ENCODE measurements around the gene EXOC3. TPM values are rescaled to one million over a fixed set of nuclear protein-coding genes. Genes with fewer than 3 reads are reported as not detected.
A peak's percentile ranks its signal among the peaks of the same experiment; 100 is the strongest.

The EXOC3 gene
- total RNA-seq, 1 donor from 2014 or later: 47.3 TPM

DNA sequence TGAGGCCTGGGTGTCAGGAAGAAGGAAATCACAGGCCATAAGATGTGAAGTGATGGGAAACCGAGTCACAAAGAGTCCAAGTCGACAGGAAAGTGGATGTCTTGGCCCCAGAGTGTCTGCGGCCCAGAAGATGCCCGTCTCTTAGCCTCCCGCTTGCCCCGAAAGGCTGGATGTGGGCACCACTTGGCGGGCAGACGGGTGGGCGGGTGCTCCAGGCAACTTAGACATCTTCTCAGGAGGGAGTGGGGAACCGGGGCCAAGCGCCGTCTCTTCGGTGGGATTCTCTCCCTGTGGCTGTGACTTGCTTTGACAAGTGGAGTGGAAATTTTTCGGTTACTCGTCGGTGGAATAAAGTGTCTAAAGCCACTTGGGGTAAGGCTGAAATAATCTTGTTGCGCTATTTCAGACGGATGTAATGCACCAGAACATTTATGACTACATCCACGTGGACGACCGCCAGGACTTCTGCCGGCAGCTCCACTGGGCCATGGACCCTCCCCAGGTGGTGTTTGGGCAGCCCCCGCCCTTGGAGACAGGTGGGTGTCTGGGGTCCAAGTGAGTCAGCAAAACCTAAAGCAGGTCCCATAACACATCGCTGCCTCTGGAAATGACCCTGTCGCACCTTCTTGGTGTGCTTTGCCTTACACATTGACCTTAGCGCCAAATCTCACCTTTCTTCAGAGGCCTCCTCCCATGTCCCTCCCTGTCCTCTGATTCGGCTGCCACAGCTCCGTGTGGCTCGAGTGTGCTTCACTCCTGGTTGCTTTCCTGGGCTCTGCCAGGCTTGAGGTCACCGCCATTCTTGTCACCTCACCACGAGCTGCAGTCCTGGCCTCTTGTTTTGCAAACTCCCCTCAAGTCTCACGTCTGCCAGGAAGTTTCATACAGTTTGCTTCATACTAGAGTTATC lies 20.4 kb upstream of the EXOC3 start:
- DNase-seq (ENCODE audit: missing footprints): no peak
- intact Hi-C loops (cut with DNase I): no loop called here
- no peak for ATAC-seq

DNA sequence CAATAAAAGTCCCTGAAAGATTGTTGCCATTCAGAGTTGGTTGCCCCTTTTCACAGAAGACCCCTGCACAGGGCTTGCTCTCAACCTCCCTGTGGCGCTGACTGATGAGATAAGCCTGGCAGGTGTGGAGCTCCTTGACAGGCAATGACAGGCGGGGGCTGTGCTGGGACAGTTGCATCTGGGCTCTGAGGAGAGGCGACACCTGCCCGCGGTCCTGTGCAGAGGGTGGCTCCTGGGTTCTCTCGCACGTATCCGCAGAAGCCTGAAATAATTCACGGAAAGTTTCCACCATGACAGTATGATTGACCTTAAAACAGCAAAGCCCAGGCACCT lies 19.8 kb upstream of the EXOC3 start:
- intact Hi-C loops (cut with DNase I): no loop called here
- no peak for DNase-seq (ENCODE audit: missing footprints)
- no peak for ATAC-seq

DNA sequence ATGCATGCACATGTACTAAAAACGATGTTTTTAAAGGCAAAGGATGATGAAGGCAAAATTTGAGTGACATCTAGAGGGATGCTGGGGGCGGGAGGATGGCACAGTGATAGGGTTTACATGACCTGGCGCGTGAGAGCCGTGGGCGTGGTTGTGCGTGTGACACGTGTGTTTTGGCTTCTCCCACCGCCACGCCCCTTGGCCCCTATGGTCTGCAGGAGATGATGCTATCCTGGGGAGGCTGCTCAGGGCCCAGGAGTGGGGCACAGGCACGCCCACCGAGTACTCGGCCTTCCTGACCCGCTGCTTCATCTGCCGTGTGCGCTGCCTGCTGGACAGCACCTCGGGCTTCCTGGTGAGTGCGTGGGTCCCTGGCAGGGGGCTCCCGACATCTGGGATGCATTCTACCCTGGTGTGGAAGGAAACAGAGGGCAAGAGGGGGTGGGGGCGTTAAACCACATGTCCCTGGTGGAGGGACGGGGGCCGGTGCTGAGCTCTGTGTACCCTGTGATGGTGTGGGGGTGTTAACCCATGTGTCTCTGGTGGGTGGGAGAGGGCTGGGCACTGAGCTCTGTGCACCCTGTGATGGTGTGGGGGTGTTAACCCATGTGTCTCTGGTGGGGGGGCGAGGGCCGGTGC lies 19.2 kb upstream of the EXOC3 start:
- intact Hi-C loops (cut with DNase I): no loop called here
- DNase-seq (ENCODE audit: missing footprints) (no peak), ATAC-seq (no peak)

DNA sequence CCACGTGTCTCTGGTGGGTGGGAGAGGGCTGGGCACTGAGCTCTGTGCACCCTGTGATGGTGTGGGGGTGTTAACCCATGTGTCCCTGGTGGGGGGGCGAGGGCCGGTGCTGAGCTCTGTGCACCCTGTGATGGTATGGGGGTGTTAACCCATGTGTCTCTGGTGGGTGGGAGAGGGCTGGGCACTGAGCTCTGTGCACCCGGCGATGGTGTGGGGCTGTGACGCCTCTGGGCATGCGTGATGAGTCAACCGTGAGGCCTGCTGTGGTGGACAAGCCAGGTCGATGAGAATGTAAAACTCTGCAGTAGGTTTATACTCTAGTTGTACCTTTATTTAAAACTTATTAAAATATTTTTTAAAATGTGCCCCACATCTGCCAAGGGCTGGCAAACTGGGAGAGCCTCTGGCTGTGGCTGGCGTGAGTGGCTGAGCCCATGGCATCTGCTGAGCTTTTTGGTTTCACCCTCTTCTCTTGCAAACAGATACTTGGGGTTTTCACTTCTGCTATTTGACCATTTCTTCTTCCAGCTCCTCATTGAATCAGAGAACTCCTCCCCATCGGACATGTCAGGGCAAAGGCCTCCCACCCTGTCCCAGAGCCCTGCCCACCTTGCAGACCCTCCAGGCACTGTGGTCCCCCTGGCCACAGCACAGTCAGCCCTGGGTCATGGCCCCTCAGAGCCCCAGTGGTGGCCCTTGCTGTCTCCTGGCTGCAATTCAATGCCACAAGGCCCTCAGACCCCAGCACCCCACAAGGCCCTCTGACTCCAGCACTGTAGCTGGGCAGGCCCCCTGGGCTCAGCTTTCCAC lies 18.5 kb upstream of the EXOC3 start:
- intact Hi-C loops (cut with DNase I): no loop called here
- DNase-seq (ENCODE audit: missing footprints): no peak
- ATAC-seq: peak; percentile 4

DNA sequence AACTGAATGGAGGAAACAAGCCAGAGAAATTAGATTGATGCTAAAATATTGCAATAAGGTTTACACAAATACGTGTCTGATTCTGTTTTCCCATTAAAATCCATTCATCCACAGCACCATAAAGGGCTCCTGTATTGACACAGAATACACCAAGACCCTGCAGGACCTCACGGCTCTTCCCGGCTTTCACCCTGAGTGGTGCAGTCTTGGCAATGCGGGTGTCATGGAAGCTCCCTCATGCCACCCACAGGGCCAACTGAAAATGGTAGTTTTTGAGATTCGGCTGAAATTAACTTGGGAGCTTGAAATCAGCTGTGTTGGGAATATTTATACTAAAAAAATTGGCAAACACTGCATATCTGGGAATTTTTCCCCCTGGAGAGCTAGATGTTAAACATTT lies 17.3 kb upstream of the EXOC3 start:
- intact Hi-C loops (cut with DNase I): no loop called here
- DNase-seq (ENCODE audit: missing footprints): no peak
- ATAC-seq: no peak

DNA sequence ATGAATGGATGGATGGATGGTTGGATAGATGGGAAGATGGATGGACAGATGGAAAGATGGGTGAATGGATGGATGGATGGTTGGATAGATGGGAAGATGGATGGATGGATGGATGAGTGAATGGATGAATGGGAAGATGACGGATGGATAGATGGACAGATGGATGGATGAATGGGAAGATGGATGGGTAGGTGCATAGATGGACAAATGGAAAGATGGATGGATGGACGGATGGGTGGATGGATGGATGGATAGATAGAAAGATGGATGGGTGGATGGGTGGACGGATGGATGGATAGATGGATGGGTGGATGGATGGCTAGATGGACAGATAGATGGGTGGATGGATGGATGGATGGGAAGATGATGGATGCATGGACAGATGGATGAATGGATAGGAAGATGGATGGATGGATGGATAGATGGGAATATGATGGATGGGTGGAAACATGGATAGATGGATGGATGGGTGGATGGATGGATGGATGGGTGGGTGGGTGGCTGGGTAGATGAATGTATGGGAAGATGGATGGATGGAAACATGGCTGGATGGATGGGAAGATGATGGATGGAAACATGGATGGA lies 16.5 kb upstream of the EXOC3 start:
- ATAC-seq: no peak
- no peak for DNase-seq (ENCODE audit: missing footprints)
- intact Hi-C loops (cut with DNase I): no loop called here

DNA sequence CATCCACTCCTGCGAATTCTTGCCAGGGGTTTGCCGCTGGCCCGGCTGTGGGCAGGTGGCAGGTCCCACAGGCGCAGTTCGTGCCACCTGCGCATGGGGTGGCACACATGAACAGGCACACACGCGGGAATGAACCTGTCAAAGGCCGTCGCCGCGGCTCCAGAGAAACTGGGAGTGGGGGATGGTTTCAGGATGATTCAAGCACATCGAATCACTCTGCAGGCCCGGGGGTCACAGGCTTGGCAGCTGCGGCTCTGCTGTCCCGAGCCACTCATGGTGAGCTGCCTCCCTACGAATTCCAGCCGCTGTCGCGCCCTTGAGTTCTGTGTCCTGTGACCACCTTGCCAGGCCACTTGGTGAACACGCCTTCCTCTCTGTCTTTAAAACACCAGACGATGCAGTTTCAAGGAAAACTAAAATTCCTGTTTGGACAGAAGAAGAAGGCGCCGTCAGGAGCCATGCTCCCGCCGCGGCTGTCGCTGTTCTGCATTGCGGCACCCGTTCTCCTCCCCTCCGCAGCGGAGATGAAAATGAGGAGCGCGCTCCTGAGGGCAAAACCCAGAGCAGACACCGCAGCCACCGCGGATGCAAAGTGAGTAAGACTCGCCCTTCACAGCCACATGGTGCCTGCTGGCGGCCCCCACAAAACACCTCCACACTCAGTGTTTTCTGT lies 15.4 kb upstream of the EXOC3 start:
- intact Hi-C loops (cut with DNase I): no loop called here
- ATAC-seq (no peak), DNase-seq (ENCODE audit: missing footprints) (no peak)

DNA sequence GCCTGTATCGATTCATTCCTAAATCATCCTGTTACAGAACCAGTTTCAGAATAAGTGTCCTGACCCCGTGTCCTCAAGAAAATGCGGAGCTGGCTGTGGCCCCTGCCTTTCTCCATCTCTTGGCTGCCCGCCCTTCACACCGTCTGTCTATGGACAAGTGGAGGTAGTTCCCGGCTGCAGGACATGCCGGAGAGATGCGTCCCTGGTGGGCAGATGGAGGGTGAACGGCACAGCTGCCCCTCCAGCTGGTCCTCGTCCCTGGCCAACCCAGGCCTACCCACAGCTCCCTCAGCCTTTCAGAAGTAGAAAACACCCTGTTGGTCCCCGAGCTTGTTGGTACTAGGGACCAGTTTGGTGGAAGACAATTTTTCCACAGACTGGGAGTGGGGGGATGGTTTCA lies 14.8 kb upstream of the EXOC3 start:
- no peak for ATAC-seq
- intact Hi-C loops (cut with DNase I): no loop called here
- DNase-seq (ENCODE audit: missing footprints): no peak

DNA sequence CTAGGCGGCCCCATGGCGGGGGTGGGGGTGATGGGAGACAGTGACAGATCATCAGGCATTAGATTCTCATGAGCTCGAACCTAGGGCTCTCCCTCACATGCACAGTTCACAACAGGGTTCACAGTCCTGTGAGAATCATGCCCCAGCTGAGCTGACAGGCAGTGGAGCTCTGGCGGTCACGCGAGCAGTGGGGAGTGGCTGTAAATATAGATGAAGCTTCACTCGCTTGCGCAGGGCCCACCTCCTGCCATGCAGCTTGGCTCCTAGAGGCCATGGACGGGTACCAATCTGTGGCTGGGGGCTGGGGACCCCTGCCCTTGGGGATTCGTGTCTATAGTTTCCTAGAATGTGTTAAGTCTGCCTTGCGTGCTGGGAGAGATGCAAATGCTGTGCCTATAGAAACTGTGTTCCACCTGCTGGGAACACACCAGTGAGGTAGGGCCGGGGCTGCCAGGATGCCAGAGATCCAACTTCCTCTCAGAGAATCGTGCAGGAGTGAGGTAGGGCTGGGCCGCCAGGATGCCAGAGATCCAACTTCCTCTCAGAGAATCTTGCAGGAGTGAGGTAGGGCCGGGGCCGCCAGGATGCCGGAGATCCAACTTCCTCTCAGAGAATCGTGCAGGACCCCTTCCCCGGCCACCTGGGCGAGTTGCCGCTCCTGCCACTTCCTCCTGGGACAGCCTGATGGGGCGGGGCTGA lies 14.1 kb upstream of the EXOC3 start:
- intact Hi-C loops (cut with DNase I): no loop called here
- ATAC-seq (no peak), DNase-seq (ENCODE audit: missing footprints) (no peak)

DNA sequence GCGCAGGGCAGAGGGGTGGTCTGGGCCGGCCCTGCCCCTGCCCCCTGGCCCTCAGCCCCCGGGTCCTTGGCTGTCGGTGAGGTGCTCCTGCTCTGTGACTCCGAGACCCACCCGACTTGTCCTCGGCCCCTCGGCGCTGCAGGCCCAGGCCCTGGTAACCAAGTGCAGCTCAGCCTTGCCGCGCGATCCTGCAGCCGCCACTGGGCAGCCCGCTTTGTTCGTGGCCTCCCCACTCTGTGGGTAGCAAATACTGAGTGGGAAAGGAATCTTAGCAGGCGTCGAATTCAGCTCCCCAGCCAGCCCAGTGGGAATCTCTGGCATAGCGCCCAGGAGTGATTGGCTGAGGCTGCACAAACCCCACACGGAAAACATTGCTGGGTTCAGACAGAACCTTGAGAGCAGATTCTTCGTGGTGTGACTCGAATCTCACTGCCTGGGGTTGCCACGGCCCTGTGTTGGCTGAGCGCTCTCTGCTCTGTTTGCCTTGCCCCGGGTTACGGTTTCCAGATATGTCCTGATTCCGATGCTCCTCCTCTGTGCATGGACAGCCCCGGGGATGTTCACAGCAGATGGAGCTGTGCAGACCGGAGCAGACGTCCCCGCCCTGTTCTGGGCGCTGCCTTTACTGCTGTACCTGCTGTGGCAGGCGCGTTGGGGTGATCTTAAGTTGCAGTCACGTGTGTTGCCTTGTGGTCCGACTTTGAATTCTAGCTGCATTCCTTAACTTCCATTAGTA lies 13.4 kb upstream of the EXOC3 start:
- ATAC-seq (peak; percentile 26), DNase-seq (ENCODE audit: missing footprints) (peak; percentile 73)
- intact Hi-C loops (cut with DNase I): loop anchor here (10.0 kb wide), 1 partner anchor 115 kb away; no protein-coding TSS in a partner anchor

DNA sequence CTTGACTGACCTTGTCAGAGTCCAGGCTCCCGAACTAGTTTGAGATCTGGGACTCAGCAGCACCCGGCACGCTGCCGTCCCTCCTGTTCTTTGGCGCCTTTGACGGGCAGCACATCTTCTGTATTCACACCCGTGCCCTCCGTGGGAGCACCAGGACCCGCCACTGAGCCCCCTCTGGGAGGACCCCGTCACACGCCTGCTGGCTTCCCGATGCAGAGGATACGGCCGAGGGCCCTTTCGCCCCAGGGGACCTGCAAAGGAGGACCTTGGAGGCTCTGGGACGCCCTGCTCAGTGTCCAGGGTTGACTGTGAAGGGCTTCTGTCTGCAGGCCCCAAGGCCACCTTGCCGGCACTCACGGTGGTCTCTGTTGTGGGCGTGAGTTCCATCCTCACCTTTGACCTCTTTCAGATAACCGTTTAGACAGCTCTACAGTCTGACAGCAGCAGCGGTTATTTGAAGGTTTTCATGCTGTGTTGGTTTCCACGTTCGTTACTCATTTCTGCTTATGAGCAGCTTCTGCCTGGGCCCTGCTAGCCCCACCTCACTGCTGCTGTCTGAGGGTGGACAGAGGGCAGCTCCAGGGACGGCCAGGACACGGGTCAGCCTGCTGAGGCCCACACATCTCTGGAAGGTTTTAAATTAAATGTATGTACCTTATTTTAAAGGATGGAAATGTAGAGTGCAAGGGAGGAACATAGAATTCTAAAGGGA lies 12.6 kb upstream of the EXOC3 start:
- ATAC-seq (no peak), DNase-seq (ENCODE audit: missing footprints) (no peak)
- intact Hi-C loops (cut with DNase I): loop anchor here (10.0 kb wide), 1 partner anchor 116 kb away; no protein-coding TSS in a partner anchor

DNA sequence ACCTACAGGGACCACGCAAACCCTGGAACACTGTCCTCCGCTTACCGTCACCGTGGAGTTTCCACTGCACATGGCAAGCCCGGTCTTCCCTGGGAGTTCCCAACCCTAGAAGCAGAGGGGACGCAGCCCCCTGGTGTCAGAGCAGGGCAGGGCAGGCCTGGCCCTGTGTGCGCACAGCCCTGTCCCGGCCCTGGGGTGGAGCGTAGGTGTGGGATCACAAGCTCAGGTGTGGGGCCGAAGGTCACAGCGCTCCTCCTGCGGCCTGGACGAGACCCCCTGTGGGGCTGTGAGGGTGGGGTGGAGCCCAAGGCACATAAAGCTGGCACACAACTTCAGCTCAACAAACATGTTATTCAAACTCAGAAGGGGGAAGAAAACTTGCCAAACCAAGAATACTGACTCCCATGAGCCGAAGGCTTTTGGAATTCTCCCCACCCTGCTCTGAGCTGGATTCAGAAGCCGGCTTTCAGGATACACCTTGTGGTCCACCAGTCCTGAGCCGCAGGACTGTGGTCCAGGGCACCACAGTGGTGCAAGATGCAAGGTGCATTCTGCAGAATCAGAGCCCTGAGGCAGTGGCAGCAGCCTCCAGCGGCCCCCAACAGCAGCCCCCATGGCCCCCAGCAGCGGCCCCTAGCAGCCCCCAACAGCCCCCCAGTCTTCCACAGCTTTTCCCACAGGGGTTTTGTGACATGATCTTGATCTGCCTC lies 11.8 kb upstream of the EXOC3 start:
- peak; percentile 74 for ATAC-seq
- intact Hi-C loops (cut with DNase I): loop anchor here (10.0 kb wide), 1 partner anchor 116 kb away; no protein-coding TSS in a partner anchor

DNA sequence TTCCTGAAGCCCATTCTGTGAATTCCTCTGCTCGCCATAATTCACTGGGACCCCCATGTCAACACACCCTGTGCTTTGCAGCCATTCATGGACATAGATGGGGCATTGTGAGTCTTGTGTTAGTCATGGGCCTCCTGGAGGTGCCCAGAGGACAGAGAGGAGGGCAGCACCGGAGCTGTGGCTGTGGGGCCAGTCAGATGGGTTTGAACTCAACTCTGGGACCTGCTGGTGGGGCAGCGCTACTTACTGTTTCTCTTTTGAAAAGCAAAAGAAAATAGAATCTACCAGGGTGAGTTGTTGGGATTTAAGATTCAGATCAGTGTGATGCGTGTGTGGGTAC lies 11.3 kb upstream of the EXOC3 start:
- DNase-seq (ENCODE audit: missing footprints) (no peak), ATAC-seq (no peak)
- intact Hi-C loops (cut with DNase I): loop anchor here (10.0 kb wide), 1 partner anchor 117 kb away; no protein-coding TSS in a partner anchor

More for the DNA sequence above, 11.8 kb upstream of the EXOC3 start:
- DNase-seq (ENCODE audit: missing footprints): no peak

DNA sequence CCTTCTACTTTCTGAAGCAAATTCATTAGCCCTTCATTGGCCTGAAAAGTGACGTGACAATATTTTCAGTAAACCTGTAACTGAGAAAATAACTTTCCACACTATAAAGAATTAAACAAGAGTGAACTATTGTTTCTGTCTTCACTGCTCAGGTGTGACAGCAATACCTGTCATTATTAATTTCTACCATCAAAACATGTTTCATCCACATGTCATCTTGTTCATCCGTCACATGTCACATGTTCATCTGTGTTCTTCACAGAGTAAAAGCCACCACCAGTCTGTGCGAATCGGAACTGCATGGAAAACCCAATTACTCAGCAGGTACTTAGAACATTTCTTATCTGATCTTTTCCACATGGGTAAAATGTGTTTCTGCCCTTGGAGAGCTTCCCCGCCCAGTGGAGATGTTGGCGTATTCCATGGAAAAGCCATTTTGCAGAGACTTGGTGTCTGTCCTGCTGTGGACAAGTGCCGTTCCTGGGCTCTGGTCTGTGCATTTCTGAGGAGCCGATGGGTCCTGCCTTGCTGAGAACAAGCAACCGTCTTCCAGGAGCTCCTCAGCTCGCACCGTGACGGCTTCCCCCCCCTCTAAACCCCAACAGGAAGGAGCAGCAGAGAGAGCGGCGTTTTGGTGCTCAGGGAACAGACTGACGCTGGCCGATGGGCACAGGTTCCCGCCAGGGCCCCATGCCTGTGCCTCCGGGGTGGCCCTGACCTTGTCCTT lies 10.6 kb upstream of the EXOC3 start:
- DNase-seq (ENCODE audit: missing footprints) (no peak), ATAC-seq (no peak)
- intact Hi-C loops (cut with DNase I): loop anchor here (10.0 kb wide), 1 partner anchor 118 kb away; no protein-coding TSS in a partner anchor

Data from Right ventricle myocardium inferior (tissue), 1 donor.